ENCODE data around the gene LGI2.
A peak's percentile ranks its signal among the peaks of the same experiment; 100 is the strongest.

LGI2 gene

DNA sequence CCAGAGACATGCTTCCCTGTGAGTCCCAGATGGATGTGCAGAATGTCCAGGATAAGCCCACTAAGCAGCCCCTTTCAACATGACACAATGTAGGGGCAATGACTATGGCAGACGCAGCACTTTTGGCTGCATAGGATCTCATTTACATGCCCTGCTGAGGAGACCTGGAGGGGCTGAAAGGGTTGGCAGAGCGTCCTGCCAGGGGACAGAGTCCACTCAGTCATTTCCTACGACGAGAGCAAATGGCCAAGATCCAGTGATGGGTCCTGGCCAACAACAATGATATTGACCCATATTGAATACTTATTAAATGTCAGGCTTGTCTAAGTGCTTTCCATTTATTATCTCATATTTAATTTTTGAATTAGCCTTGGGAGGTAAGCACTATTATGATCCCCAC lies 41.4 kb downstream of the LGI2 start:
- TF ChIP-seq, protein P1, sequence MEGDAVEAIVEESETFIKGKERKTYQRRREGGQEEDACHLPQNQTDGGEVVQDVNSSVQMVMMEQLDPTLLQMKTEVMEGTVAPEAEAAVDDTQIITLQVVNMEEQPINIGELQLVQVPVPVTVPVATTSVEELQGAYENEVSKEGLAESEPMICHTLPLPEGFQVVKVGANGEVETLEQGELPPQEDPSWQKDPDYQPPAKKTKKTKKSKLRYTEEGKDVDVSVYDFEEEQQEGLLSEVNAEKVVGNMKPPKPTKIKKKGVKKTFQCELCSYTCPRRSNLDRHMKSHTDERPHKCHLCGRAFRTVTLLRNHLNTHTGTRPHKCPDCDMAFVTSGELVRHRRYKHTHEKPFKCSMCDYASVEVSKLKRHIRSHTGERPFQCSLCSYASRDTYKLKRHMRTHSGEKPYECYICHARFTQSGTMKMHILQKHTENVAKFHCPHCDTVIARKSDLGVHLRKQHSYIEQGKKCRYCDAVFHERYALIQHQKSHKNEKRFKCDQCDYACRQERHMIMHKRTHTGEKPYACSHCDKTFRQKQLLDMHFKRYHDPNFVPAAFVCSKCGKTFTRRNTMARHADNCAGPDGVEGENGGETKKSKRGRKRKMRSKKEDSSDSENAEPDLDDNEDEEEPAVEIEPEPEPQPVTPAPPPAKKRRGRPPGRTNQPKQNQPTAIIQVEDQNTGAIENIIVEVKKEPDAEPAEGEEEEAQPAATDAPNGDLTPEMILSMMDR (IDR thresholded peaks at IDR 0.05; ENCODE audit: low read depth, low read length): no peak
- TF ChIP-seq MYC (IDR thresholded peaks at IDR 0.05; ENCODE audit: low read depth, low read length) (no peak), MAX (IDR thresholded peaks at IDR 0.05; ENCODE audit: low read depth, low read length) (no peak), POLR2A (IDR thresholded peaks at IDR 0.05; ENCODE audit: extremely low read depth, insufficient read length) (no peak)
- no peak overlapping the region for H3K4me3 ChIP-seq (ENCODE audit: low read depth, low read length)
- DNase-seq (ENCODE audit: low read depth): no peak

DNA sequence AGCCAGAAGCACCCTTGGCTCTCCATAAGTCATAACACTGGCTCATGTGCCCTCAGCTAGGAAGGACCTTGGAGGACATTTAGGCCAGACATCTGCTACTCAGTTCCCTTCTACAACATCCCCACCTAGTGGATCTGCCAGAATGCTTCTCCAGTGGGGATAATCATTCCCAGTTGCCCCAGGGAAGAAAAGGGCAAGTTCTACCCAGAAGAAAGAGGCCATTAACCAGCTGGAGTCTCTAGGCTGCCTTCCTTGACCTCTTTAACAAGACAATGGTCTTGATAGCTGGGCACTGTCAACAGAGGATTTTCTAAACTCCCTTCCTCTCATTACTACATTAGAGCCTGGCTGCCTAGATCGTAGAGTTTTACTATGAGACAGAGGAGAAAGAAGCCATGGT lies 42.0 kb downstream of the LGI2 start:
- no peak overlapping the region for H3K4me3 ChIP-seq (ENCODE audit: low read depth, low read length)
- DNase-seq (ENCODE audit: low read depth): peak; percentile 64
- TF ChIP-seq MAX (IDR thresholded peaks at IDR 0.05; ENCODE audit: low read depth, low read length) (no peak), MYC (IDR thresholded peaks at IDR 0.05; ENCODE audit: low read depth, low read length) (no peak)
- TF ChIP-seq, protein P1 (IDR thresholded peaks at IDR 0.05; ENCODE audit: low read depth, low read length): peak; percentile 61

GRCh38 chr4:24984602-24985532 lies 45.9 kb downstream of the LGI2 start:
- no peak overlapping the region for H3K4me3 ChIP-seq (ENCODE audit: low read depth, low read length)
- no peak for DNase-seq (ENCODE audit: low read depth)
- TF ChIP-seq, protein P1 (IDR thresholded peaks at IDR 0.05; ENCODE audit: low read depth, low read length): peak; percentile 18
- no peak for TF ChIP-seq MYC (IDR thresholded peaks at IDR 0.05; ENCODE audit: low read depth, low read length)

- TF ChIP-seq, protein P1 (IDR thresholded peaks at IDR 0.05; ENCODE audit: low read depth, low read length): no peak
- TF ChIP-seq MYC (IDR thresholded peaks at IDR 0.05; ENCODE audit: low read depth, low read length): no peak
- TF ChIP-seq POLR2A (IDR thresholded peaks at IDR 0.05; ENCODE audit: extremely low read depth, insufficient read length): no peak
- no peak for TF ChIP-seq MAX (IDR thresholded peaks at IDR 0.05; ENCODE audit: low read depth, low read length)
- no peak for DNase-seq (ENCODE audit: low read depth)
- no peak overlapping the region for H3K4me3 ChIP-seq (ENCODE audit: low read depth, low read length)
These were observed 50.0 kb downstream of the LGI2 start for GRCh38 chr4:24980740-24981139.

- TF ChIP-seq MAX (IDR thresholded peaks at IDR 0.05; ENCODE audit: low read depth, low read length): no peak
- TF ChIP-seq MYC (IDR thresholded peaks at IDR 0.05; ENCODE audit: low read depth, low read length): no peak
- TF ChIP-seq, protein P1 (IDR thresholded peaks at IDR 0.05; ENCODE audit: low read depth, low read length): peak; percentile 97
- no peak for TF ChIP-seq POLR2A (IDR thresholded peaks at IDR 0.05; ENCODE audit: extremely low read depth, insufficient read length)
- DNase-seq (ENCODE audit: low read depth): peak; percentile 89
- H3K4me3 ChIP-seq (ENCODE audit: low read depth, low read length): peak overlapping the region; percentile 30
These were observed 50.6 kb downstream of the LGI2 start for GRCh38 chr4:24980064-24980690.
